Endothelial cell of umbilical vein (primary cell): ENCODE results near the gene GRID2. TPM values are rescaled to one million over a fixed set of nuclear protein-coding genes. Genes with fewer than 3 reads are reported as not detected.

ENCODE experiments used
- BruUV-seq: library from RNA; stranded (reverse); fragments of 400-500 nt; replicated peaks from 2 replicates; lab custom pipeline; 2021; lab: Mats Ljungman, UMichigan
- CTCF ChIA-PET: fragments of 300-600, 350-600 bp; sonication (Branson Sonifier 250); formaldehyde crosslinking; loops from one replicate; lab custom pipeline; 2021; ENCODE audit warnings: antibody characterized with exemption, inconsistent platforms; lab: Charles Lee
- POLR2A ChIA-PET: fragments of 300-600, 350-600 bp; sonication (Branson Sonifier 250); formaldehyde crosslinking; loops from one replicate; lab custom pipeline; 2021; ENCODE audit warnings: antibody characterized with exemption, inconsistent platforms; lab: Charles Lee
- DNase-seq: peaks from one replicate; pipeline ENCODE4 v3.0.0-alpha.2; 2011; ENCODE audit warnings: low read depth, low spot score
- FAIRE-seq: peaks from 2 replicates; lab custom pipeline; 2011; peaks lifted over from hg19 to GRCh38; lab: Jason Lieb, UNC
- H2AFZ ChIP-seq: 2 replicates; pipeline ENCODE4 v1.6.0; 2012; ENCODE audit warnings: low read depth, low read length, control low read depth, inconsistent platforms
- H3K27ac ChIP-seq: 2 replicates; pipeline ENCODE4 v1.5.1; 2011; ENCODE audit warnings: low read depth, mild to moderate bottlenecking, control low read depth, low read length, moderate library complexity; ENCODE audit not compliant: insufficient read depth
- H3K27me3 ChIP-seq, 2 experiments: 2 replicates each; pipeline versions ENCODE4 v1.6.0 to v1.6.1; 2011; ENCODE audit warnings: low read length in 2 of 2, mixed read lengths in 1 of 2; ENCODE audit not compliant: control insufficient read depth in 2 of 2, insufficient read depth in 2 of 2
- H3K36me3 ChIP-seq, 2 experiments: 2 replicates in 1 of 2; 3 replicates in 1 of 2; pipeline ENCODE4 v1.5.1; 2011; ENCODE audit warnings: low read length in 2 of 2, mild to moderate bottlenecking in 1 of 2, moderate library complexity in 1 of 2; ENCODE audit not compliant: control insufficient read depth in 2 of 2, insufficient read depth in 2 of 2; ENCODE audit errors: extremely low read depth in 1 of 2
- H3K4me1 ChIP-seq: 3 replicates; pipeline ENCODE4 v1.5.1; 2011; ENCODE audit warnings: mild to moderate bottlenecking, low read length; ENCODE audit not compliant: control insufficient read depth, insufficient read depth; ENCODE audit errors: extremely low read depth
- H3K4me2 ChIP-seq: 2 replicates; pipeline ENCODE4 v1.6.1; 2011; ENCODE audit warnings: low read length, control low read depth, mixed read lengths; ENCODE audit not compliant: insufficient read depth
- H3K4me3 ChIP-seq, 3 experiments: fragments of 200-600 bp in 1 of 3; sonication (generic), shearing (Covaris generic) in 1 of 3; replicated peaks in 1 of 3; 2 replicates each; pipeline ENCODE4 v1.5.1; 2011 to 2016; ENCODE audit warnings: control low read depth in 3 of 3, low read length in 3 of 3, mild to moderate bottlenecking in 2 of 3, inconsistent platforms in 1 of 3, low read depth in 1 of 3, moderate library complexity in 1 of 3; ENCODE audit not compliant: insufficient read depth in 1 of 3
- H3K79me2 ChIP-seq: 2 replicates; pipeline ENCODE4 v1.6.0; 2012; ENCODE audit warnings: low read length, inconsistent platforms; ENCODE audit not compliant: control insufficient read depth, insufficient read depth
- H3K9ac ChIP-seq: replicated peaks from 2 replicates; pipeline ENCODE3; 2011; ENCODE audit warnings: low read length, control low read depth; ENCODE audit not compliant: insufficient read depth; ENCODE audit errors: extremely low read depth
- H3K9me1 ChIP-seq: replicated peaks from 3 replicates; pipeline ENCODE4 v1.6.0; 2011; ENCODE audit warnings: mild to moderate bottlenecking, low read length; ENCODE audit not compliant: control insufficient read depth, insufficient read depth; ENCODE audit errors: extremely low read depth
- H3K9me3 ChIP-seq: replicated peaks from 2 replicates; pipeline ENCODE4 v1.5.1; 2012; ENCODE audit warnings: low read length, inconsistent platforms; ENCODE audit not compliant: control insufficient read depth, insufficient read depth
- H4K20me1 ChIP-seq: replicated peaks from 2 replicates; pipeline ENCODE3; 2011; ENCODE audit warnings: mild to moderate bottlenecking, low read length; ENCODE audit not compliant: control insufficient read depth, insufficient read depth; ENCODE audit errors: extremely low read depth
- EZH2 ChIP-seq: IDR thresholded peaks from 2 replicates; pipeline ENCODE4 v1.6.1; 2012; ENCODE audit warnings: borderline replicate concordance, low read depth, mild to moderate bottlenecking, moderate library complexity, low read length, inconsistent platforms; ENCODE audit not compliant: severe bottlenecking
- FOS ChIP-seq: IDR thresholded peaks from 2 replicates; pipeline ENCODE4 v1.6.1; 2011; ENCODE audit warnings: mild to moderate bottlenecking, low read length, moderate library complexity, borderline replicate concordance; ENCODE audit not compliant: insufficient read depth
- GATA2 ChIP-seq: IDR thresholded peaks from 2 replicates; pipeline ENCODE4 v1.7.0; 2011; ENCODE audit warnings: low read depth, mild to moderate bottlenecking, moderate library complexity, mixed read lengths, low read length; ENCODE audit not compliant: insufficient read length, insufficient read depth
- JUN ChIP-seq: IDR thresholded peaks from 2 replicates; pipeline ENCODE4 v1.6.1; 2011; ENCODE audit warnings: borderline replicate concordance, low read depth; ENCODE audit not compliant: insufficient read length, insufficient read depth
- MYC ChIP-seq: IDR thresholded peaks from one replicate; pipeline ENCODE4 v1.6.1; 2011; ENCODE audit warnings: mild to moderate bottlenecking, low read depth, low read length
- POLR2A ChIP-seq: IDR thresholded peaks from 2 replicates; pipeline ENCODE4 v1.6.1; 2012; ENCODE audit warnings: low read depth, mild to moderate bottlenecking, control low read depth, low read length
- POLR2AphosphoS5 ChIP-seq: IDR thresholded peaks from 2 replicates; pipeline ENCODE4 v1.6.1; 2012; ENCODE audit warnings: low read depth, mild to moderate bottlenecking, control low read depth, low read length, moderate library complexity; ENCODE audit not compliant: insufficient read depth
- dilution Hi-C: fragments of 300-500 bp; cut with MboI; formaldehyde crosslinking; loops from one replicate; pipeline ENCODE4 v1.15.0; 2019; ENCODE audit warnings: low sequenced_read_pairs; ENCODE audit not compliant: extremely low pct_ligation_motif_present
- intact Hi-C: fragments of 100-400 bp; cut with micrococcal nuclease; formaldehyde crosslinking; loops from one replicate; pipeline ENCODE4 v1.10.0; 2022
- polyA plus RNA-seq, 4 experiments: library from polyadenylated mRNA; depleted of rRNA in 3 of 4; stranded (reverse) in 3 of 4; unstranded in 1 of 4; fragments of >200 nt; gene quantifications; 2 replicates each; pipeline versions ENCODE4 v1.2.1 to v1.2.3, GENCODE V29; 2011 to 2012; ENCODE audit warnings: missing spikeins in 1 of 4
- total RNA-seq: library from RNA; stranded (reverse); gene quantifications from 2 replicates; pipeline ENCODE4 v1.2.3, GENCODE V29; 2021
- TF ChIP-seq, protein P1 (sequence below): IDR thresholded peaks from 2 replicates; pipeline ENCODE4 v1.6.1; 2011; ENCODE audit not compliant: insufficient read depth, insufficient read length
- TF ChIP-seq, protein P2 (sequence below), 2 donors: IDR thresholded peaks; 1 replicate in 1 of 2; 2 replicates in 1 of 2; pipeline ENCODE4 v1.5.1; 2011; ENCODE audit warnings: low read length in 2 of 2, mild to moderate bottlenecking in 2 of 2, moderate library complexity in 2 of 2, control low read depth in 1 of 2, inconsistent platforms in 1 of 2, low read depth in 1 of 2; ENCODE audit not compliant: insufficient read depth in 1 of 2; ENCODE audit errors: extremely low read depth in 1 of 2

The GRID2 gene
- total and polyA plus RNA-seq, 2 donors (not counting 3 experiments of a cell fraction or from before 2014, with no cell fraction given): not detected

DNA sequence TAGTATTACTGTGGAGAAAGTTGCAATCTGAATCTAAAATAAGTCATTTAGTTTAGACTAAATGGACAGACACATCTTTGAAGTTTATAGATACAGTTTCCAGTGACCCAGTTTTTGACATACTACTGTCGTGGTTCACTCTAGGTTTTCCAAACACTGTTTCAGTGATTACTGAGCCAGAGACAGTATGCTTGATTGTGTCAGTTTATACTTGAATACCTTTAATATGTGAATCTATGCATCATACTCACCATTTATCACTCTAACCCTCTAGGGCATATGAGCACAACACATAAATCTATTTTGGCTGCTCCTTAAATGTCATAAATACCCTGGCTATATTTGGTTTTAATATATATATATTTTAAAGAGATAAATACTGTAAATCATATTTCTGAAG lies 173.5 kb downstream of the GRID2 start:
- no peak overlapping the region for H3K9ac ChIP-seq
- no peak overlapping the region for H3K4me2 ChIP-seq
- no peaks in the 10 kb centered on the region for H4K20me1 ChIP-seq
- TF ChIP-seq, protein P1, sequence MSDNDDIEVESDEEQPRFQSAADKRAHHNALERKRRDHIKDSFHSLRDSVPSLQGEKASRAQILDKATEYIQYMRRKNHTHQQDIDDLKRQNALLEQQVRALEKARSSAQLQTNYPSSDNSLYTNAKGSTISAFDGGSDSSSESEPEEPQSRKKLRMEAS: no peak
- TF ChIP-seq JUN (no peak), MYC (no peak), GATA2 (no peak), POLR2AphosphoS5 (no peak), POLR2A (no peak), FOS (no peak), EZH2 (no peak)
- TF ChIP-seq, protein P2, sequence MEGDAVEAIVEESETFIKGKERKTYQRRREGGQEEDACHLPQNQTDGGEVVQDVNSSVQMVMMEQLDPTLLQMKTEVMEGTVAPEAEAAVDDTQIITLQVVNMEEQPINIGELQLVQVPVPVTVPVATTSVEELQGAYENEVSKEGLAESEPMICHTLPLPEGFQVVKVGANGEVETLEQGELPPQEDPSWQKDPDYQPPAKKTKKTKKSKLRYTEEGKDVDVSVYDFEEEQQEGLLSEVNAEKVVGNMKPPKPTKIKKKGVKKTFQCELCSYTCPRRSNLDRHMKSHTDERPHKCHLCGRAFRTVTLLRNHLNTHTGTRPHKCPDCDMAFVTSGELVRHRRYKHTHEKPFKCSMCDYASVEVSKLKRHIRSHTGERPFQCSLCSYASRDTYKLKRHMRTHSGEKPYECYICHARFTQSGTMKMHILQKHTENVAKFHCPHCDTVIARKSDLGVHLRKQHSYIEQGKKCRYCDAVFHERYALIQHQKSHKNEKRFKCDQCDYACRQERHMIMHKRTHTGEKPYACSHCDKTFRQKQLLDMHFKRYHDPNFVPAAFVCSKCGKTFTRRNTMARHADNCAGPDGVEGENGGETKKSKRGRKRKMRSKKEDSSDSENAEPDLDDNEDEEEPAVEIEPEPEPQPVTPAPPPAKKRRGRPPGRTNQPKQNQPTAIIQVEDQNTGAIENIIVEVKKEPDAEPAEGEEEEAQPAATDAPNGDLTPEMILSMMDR (IDR thresholded peaks at IDR 0.05; ENCODE audit: extremely low read depth in 1 of 2, insufficient read depth in 1 of 2, low read depth in 1 of 2, low read length in 2 of 2): no peak
- no peaks in the 10 kb centered on the region for H3K9me3 ChIP-seq
- H2AFZ ChIP-seq: no peak overlapping the region
- H3K27ac ChIP-seq: no peak overlapping the region
- intact Hi-C loops: no loop called here
- H3K79me2 ChIP-seq: no peaks in the 10 kb centered on the region
- H3K4me3 ChIP-seq: no peak overlapping the region
- no peaks in the 10 kb centered on the region for H3K27me3 ChIP-seq
- no peaks in the 10 kb centered on the region for H3K9me1 ChIP-seq
- dilution Hi-C loops: no loop called here
- FAIRE-seq (no peak), DNase-seq (no peak)
- ChIA-PET CTCF (no interaction called here), POLR2A (no interaction called here)
- BruUV-seq: no TSS peak
- no peaks in the 10 kb centered on the region for H3K4me1 ChIP-seq
- H3K36me3 ChIP-seq: no peaks in the 10 kb centered on the region
